OCI-M1 (cell line): ENCODE measurements around the gene DGLUCY.
"Not testable (repeated sequence)": the region's sequence is repeated elsewhere in the genome, so short reads cannot be mapped to it uniquely, and the experiment has no call there.

Experiments used
- DNase-seq: peaks from one replicate; lab custom pipeline; 2025; lab: John Stamatoyannopoulos, UW

DGLUCY gene

DNA sequence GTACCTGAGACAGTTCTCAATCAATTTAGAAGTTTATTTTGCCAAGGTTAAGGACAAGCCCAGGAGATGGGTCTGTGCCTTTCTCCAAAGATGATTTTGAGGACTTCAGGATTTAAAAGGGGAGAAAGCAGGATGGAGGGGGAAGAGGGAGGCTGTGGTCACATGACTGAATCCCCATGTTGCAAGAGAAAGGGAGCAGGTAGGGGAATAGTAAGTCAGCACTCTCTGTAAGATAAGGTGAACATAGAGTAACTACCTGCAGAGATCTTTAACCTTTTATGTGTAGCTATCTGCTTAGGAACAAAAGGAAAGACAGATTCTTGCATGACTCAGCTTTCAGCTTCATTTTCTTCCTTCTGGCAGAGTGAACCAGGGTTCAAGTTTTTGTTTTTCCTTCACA, 25.9 kb downstream of the DGLUCY start:
- no peak for DNase-seq

DNA sequence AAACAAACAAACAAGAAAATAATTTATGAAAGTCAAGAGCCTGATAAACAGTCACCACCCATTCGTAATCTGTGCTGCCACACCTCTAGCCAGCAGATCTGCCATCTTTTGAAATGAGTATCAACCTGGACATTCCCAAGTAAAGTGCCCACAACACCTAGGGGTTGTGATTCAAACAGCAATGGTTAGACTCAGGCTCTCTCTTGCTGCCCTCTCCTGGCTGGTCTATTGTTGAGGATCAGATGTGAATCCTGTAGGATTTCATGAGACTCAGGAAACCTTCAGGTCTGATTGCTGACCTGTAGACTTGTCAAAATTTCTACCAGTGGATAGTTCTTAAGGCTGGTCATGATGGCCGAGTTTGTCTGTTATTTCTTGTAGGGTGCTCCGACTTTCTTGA, 26.8 kb downstream of the DGLUCY start:
- DNase-seq = peak; percentile 13

DNA sequence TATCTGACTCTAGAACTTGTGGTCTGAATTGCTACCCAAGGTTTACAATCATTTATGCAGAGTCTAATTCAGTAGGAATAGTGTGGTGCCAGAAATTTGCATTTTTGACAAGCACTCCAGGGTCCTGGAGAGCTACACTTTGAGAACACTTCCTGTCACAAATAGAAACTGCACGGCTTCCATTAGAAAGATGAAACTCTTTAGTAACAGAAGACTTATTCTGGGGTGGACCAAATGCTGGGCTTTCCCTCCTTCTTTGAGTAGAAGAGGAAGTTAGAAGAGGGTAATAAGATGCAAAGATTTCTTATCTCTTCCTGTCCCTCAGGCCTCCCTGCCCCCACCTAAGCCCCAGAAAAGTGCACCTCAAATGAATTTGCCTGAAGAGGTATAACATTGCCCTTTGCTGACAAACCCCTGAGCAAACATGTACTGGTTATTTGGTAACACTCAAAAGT, 28.4 kb downstream of the DGLUCY start:
- DNase-seq = peak; percentile 59

- DNase-seq = no peak
Observed at GRCh38 chr14:91143862-91144261, 30.0 kb downstream of the DGLUCY start.

GRCh38 chr14:91144425-91145145, 30.7 kb downstream of the DGLUCY start:
- DNase-seq = no peak

DNA sequence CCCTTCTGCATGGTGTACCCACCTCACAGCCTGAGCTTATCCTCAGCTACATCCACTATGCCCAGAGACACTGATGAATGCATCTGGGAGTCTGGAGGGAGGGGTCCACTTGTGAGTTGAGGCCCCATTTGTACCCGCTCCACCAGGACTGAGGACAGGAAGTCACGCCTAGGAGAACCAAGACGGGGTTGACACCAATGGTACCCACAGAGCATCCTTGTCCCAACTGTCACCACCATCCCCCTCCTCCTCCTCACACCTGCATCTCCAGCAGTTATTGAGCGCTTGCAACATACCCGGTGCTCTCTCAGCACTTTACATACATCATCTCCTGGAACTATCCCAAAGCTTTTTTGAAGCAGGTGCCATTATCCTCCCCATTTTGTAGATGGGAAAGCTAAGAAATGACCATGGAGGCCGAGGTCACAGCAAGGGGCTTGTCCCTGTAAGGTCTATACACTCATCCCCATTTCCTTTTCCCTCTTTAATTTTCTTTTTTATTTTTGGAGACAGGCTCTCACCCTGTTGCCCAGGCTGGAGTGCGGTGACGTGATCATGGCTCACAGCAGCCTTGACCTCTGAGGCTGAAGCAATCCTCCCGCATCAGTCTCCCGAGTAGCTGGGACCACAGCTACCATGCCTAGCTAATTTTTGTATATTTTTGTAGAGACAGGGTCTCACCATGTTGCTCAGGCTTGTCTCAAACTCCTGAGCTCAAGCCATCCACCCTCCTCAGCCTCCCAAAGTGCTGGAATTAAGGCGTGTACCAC, 31.7 kb downstream of the DGLUCY start:
- no peak for DNase-seq

- DNase-seq = no peak
Observed at GRCh38 chr14:91146661-91147060, 32.8 kb downstream of the DGLUCY start.

GRCh38 chr14:91149462-91149861, 35.6 kb downstream of the DGLUCY start:
- peak; percentile 69 for DNase-seq

DNA sequence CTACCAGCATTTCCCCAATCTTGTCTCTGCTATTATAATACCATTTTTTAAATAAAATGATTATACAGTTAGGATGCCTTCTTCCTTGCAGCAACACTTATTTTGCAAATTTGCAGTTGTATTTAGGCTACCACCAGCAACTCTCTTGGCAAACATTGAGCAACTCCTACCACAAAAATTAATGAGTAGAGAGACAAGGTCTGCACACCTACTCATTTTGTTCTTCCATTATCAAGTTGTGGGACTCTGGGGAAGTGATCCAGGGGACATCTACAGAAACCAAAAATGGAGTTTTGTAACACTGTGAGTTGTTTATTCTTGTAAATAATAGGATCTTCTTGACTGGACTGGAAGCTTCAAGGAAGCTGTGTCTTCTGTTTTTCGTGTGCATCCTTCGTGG, 38.6 kb downstream of the DGLUCY start:
- no peak for DNase-seq

DNA sequence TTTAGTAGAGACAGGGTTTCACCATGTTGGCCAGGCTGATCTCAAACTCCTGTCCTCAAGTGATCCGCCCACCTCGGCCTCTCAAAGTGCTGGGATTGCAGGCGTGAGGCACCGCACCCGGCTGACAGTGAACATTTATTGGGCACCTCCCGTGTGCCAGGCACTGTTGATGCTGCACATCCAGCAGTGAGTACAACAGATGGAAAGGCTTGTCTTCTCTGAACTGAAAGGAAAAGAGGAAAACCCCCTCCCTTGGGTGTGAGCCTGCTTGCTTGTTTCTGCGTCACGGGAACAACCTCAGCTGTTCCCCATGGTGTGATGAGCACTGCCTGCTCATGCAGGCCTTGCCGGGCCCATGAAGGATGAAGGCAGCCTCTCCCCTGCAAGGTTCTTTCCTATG, 39.5 kb downstream of the DGLUCY start:
- DNase-seq = no peak

GRCh38 chr14:91154851-91155625, 41.2 kb downstream of the DGLUCY start:
- DNase-seq = peak; percentile 49

GRCh38 chr14:91155626-91156089, 41.8 kb downstream of the DGLUCY start:
- DNase-seq = no peak

DNA sequence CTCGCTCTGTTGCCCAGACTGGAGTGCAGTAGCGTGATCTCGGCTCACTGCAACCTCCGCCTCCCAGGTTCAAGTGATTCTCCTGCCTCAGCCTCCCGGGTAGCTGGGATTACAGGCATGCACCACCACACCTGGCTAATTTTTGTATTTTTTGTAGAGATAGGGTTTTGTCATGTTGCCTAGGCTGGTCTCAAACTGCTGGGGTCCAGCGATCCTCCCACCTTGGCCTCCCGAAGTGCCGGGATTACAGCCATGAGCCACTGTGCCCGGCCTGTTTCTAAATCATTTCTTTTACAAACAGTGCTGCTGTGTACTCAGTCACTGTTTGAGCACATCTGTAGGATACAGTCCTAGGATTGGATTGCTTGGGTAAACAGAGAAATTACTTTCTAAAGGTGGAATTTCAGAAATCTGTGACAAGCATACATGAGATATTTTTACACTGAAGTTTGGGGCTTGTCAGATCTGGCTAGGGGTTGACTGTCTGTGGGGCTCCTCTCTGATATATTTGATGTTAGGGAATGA, 42.3 kb downstream of the DGLUCY start:
- DNase-seq = not testable (repeated sequence)

- DNase-seq = not testable (repeated sequence)
Observed at GRCh38 chr14:91156877-91157276, 43.0 kb downstream of the DGLUCY start.

DNA sequence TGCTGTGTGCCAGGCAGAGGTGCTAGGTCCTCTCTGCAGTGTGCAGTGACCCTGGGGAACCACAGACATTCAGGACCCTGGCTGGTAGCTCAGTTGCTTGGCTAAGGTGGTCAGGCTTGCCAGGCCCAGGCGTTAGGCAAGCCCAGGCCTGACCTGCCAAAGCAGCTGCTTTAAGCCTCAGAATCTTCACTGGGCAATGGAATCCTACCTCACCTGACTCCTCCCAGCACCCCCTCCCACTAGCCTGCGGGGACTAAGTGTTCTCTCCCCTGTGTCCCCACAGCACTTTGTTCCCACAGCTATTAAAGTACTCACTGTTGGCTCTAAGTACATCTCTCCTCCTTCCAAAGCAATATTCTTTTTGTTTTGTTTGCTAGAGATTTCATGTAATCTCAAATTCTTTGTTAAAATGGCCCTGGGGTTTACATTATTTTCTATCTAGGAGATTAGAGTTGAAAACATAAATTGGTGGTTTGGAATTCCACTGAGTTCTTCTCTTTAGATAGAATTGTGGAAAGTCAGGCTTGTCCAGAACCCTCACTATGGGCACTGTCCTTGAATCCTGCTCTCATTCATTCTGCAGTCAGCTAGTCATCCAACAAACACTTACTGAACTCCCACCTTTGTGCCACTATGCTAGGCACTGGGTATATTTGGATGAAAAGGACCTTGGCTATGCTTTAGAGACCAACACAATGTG, 44.4 kb downstream of the DGLUCY start:
- no peak for DNase-seq

DNA sequence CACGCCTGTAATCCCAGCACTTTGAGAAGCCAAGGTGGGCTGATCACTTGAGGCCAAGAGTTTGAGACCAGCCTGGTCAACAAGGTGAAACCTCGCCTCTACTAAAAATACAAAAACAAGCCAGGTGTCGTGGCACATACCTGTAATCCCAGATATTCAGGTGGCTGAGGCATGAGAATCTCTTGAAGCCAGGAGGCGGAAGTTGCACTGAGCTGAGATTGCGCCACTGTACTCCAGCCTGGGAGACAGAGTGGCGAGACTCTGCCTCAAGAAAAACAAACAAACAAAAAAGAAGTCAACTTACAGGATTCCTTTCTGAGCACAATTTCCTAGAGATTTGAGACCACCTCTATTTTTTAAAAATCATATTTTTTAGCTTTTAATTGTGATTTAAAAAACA, 45.3 kb downstream of the DGLUCY start:
- DNase-seq = no peak

DNA sequence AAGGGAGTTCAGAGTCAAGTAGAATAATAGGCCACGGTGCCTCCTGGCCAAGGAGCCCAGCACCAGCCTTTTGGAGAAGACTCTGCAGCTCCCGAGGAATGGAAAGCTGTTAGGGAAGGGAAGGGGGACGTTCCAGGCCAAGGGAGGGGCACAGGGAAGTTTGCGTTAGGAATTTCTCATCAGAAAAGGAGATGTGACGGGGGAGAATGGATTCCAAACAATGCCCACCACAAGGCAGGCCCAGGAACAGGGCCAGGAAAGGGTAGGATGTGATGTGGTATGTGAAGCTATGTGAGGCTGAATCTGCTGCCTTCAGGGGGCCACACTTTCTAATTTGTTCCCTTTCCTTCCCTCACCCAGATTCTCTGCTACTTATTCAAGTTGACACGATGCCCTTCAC, 46.0 kb downstream of the DGLUCY start:
- no peak for DNase-seq

DNA sequence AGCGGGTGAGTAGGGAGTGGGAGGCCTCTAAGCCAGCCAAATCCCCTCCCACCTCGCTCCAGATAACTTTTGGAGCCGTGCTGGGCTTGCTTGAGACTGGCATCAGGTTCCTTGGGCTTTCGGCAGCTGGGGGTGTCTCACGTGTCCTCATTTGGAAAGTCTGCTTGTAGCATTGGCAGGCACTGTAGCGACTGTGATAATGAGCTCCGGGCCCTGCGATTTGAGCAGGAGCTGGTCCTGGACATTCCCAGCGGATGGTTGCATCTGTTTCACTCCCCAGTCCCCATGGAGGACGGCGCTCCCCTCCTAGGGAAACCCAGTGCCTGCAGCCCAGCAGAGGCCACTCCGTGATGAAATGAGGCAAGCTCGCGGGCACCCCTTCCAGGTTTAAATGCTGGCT, 49.4 kb downstream of the DGLUCY start:
- no peak for DNase-seq

GRCh38 chr14:91164676-91165075, 50.8 kb downstream of the DGLUCY start:
- DNase-seq = no peak

DNA sequence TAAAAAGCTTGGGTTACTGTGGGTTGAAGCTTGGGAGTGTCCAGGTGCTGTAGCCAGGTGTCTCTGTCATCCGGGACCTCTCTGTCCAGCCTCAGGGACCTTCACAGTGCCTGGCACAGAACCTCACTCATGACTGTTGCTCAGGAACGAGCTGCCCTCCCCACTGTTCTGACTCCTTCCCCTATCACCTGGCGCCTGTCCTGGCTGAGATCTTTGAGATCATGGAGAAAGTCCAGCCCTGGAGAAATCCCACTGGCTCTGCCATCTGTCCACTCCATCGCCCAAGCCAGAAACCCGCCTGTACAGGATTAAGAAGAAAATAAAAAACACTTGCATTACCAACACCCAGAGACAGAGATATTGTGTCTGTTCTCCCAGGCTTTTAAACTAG, 53.5 kb downstream of the DGLUCY start:
- no peak for DNase-seq

GRCh38 chr14:91169951-91170350, 56.1 kb downstream of the DGLUCY start:
- no peak for DNase-seq
